HEK293T (cell line): ENCODE results near the gene CDK14.

ENCODE experiments used
- BHLHE40 ChIP-seq: fragments of 450-650 bp; IDR thresholded peaks from 2 replicates; pipeline ENCODE4 v1.6.1; 2016; ENCODE audit warnings: mild to moderate bottlenecking, moderate library complexity, borderline replicate concordance
- FOXK2 ChIP-seq: fragments of 450-650 bp; IDR thresholded peaks from 2 replicates; pipeline ENCODE4 v1.6.1; 2016; ENCODE audit warnings: mild to moderate bottlenecking
- TARDBP ChIP-seq: fragments of 450-650 bp; IDR thresholded peaks from 2 replicates; pipeline ENCODE4 v1.6.1; 2016
- TF ChIP-seq, protein P1 (sequence below): fragments of 450-650 bp; IDR thresholded peaks from 2 replicates; pipeline ENCODE4 v1.6.1; 2016

DNA sequence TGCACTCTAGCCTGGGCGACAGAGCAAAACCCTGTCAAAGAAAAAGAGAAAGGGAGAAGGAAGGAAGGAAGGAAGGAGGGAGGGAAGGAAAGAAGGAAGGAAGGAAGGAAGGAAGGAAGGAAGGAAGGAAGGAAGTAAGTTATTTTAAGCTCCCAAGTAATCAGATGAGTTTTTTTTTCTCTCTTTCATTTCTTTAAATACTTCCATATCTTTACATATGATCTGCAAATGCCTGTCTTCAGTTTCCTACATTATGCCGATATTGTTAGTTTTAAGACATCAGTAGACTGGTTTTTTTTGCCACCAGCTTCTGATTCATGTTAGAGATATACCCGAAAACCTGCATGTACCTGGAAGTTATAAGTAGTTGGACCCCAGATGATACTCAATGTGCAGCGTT lies 495.5 kb downstream of the CDK14 start:
- TF ChIP-seq, protein P1, sequence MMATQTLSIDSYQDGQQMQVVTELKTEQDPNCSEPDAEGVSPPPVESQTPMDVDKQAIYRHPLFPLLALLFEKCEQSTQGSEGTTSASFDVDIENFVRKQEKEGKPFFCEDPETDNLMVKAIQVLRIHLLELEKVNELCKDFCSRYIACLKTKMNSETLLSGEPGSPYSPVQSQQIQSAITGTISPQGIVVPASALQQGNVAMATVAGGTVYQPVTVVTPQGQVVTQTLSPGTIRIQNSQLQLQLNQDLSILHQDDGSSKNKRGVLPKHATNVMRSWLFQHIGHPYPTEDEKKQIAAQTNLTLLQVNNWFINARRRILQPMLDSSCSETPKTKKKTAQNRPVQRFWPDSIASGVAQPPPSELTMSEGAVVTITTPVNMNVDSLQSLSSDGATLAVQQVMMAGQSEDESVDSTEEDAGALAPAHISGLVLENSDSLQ: no peak
- no peak for TF ChIP-seq TARDBP
- TF ChIP-seq FOXK2: no peak
- TF ChIP-seq BHLHE40: no peak
